Ecto neural progenitor cell (in vitro differentiated cells): ENCODE results near the gene BTBD7.

Source experiments
- DNase-seq: peaks from one replicate; pipeline ENCODE4 v3.0.0-alpha.2; 2018; ENCODE audit warnings: low spot score

Gene BTBD7

GRCh38 chr14:93329965-93330608 lies 2.7 kb downstream of the BTBD7 start:
- DNase-seq: no peak

GRCh38 chr14:93328546-93328945 lies 4.3 kb downstream of the BTBD7 start:
- DNase-seq: no peak

GRCh38 chr14:93326196-93326595 lies 6.6 kb downstream of the BTBD7 start:
- DNase-seq: no peak

GRCh38 chr14:93323600-93324174 lies 9.1 kb downstream of the BTBD7 start:
- no peak for DNase-seq

- no peak for DNase-seq
Observed at GRCh38 chr14:93322929-93323599, 9.8 kb downstream of the BTBD7 start.

- DNase-seq: no peak
Observed at GRCh38 chr14:93320489-93320888, 12.3 kb downstream of the BTBD7 start.

GRCh38 chr14:93319958-93320357 lies 12.9 kb downstream of the BTBD7 start:
- DNase-seq: no peak

- no peak for DNase-seq
Observed at GRCh38 chr14:93319494-93319893, 13.3 kb downstream of the BTBD7 start.

GRCh38 chr14:93318927-93319326 lies 13.9 kb downstream of the BTBD7 start:
- DNase-seq: no peak

- no peak for DNase-seq
Observed at GRCh38 chr14:93317875-93318807, 14.7 kb downstream of the BTBD7 start.

GRCh38 chr14:93317210-93317874 lies 15.5 kb downstream of the BTBD7 start:
- no peak for DNase-seq

GRCh38 chr14:93316716-93317115 lies 16.1 kb downstream of the BTBD7 start:
- no peak for DNase-seq

GRCh38 chr14:93315575-93315974 lies 17.3 kb downstream of the BTBD7 start:
- DNase-seq: no peak

- no peak for DNase-seq
Observed at GRCh38 chr14:93311082-93311481, 21.8 kb downstream of the BTBD7 start.

- DNase-seq: no peak
Observed at GRCh38 chr14:93309427-93309966, 23.3 kb downstream of the BTBD7 start.

- no peak for DNase-seq
Observed at GRCh38 chr14:93308686-93309345, 24.0 kb downstream of the BTBD7 start.

GRCh38 chr14:93306812-93307211 lies 26.0 kb downstream of the BTBD7 start:
- DNase-seq: no peak

GRCh38 chr14:93305725-93306418 lies 27.0 kb downstream of the BTBD7 start:
- no peak for DNase-seq

GRCh38 chr14:93304771-93305170 lies 28.1 kb downstream of the BTBD7 start:
- no peak for DNase-seq

- no peak for DNase-seq
Observed at GRCh38 chr14:93303659-93304058, 29.2 kb downstream of the BTBD7 start.
